ENCODE data around the gene PSTPIP2.
"Not testable (repeated sequence)": the region's sequence is repeated elsewhere in the genome, so short reads cannot be mapped to it uniquely, and the experiment has no call there.

Gene PSTPIP2

GRCh38 chr18:46035696-46036680 is 36.1 kb downstream of the PSTPIP2 start:
- DNase-seq (ENCODE audit: low read depth), result no peak

GRCh38 chr18:46034230-46034629 is 37.8 kb downstream of the PSTPIP2 start:
- DNase-seq (ENCODE audit: low read depth), result no peak

GRCh38 chr18:46031741-46032140 is 40.3 kb downstream of the PSTPIP2 start:
- no peak for DNase-seq (ENCODE audit: low read depth)

GRCh38 chr18:46028536-46028891 is 43.5 kb downstream of the PSTPIP2 start:
- no peak for DNase-seq (ENCODE audit: low read depth)

DNA sequence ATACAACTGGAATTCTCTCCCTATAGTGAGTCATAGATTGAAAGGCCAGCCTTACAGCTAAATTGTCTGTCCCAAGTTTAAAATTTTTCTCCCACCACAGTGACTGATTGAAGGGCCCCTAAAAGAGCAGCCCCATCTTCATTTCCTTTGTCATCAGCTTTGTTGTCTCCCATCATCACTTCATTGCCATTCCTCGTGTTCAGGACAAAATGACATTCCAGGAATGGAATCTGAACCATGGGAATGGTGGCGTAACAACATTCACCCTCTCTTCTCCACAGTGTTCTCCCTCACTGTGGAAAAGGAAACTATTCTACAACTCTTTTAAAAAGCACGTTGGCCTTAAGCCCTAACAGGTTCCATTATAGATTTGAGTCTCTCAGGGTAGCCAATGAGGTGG is 52.1 kb downstream of the PSTPIP2 start:
- no peak for DNase-seq (ENCODE audit: low read depth)

- no peak for DNase-seq (ENCODE audit: low read depth)
Observed at GRCh38 chr18:46013484-46014189, 58.4 kb downstream of the PSTPIP2 start.

DNA sequence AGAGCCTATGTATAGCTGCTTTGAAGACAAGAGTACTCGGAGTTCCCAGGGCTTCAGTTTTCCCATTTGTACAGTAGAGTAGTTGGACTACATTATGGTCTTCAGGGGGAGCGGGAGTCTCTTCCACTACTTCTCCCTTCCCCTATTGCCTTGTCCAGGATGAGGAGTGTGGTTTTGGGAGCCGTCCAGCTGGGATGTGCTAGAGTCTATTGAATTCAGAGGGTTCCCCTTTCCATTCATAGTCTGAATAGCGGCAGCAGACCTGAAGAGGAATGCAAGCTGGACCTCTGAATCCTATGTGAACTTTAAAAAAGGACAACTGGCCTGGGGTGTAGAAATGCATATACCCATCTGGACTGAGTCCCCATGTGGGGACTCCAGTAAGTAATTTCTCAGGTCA is 61.4 kb downstream of the PSTPIP2 start:
- DNase-seq (ENCODE audit: low read depth), result no peak

DNA sequence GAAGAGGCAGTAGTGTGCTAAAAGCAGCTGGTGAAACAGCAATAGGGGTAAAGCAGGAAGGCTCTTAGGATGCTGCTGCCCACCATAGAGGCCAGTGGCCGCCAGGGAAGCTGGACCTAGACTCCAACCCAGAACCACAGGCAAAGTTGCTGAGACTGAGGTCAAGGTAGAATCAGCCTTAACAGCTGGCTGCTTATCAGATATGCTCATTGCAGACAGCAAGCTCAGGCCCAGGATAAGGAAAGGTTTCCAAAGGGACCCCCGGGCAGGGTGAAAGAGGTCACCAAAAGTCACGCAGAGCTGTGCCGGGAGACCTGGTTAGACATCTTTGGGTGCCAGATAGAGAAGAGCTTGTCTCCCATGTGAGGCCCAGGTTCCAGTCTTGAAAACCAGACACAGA is 62.0 kb downstream of the PSTPIP2 start:
- DNase-seq (ENCODE audit: low read depth), result no peak

DNA sequence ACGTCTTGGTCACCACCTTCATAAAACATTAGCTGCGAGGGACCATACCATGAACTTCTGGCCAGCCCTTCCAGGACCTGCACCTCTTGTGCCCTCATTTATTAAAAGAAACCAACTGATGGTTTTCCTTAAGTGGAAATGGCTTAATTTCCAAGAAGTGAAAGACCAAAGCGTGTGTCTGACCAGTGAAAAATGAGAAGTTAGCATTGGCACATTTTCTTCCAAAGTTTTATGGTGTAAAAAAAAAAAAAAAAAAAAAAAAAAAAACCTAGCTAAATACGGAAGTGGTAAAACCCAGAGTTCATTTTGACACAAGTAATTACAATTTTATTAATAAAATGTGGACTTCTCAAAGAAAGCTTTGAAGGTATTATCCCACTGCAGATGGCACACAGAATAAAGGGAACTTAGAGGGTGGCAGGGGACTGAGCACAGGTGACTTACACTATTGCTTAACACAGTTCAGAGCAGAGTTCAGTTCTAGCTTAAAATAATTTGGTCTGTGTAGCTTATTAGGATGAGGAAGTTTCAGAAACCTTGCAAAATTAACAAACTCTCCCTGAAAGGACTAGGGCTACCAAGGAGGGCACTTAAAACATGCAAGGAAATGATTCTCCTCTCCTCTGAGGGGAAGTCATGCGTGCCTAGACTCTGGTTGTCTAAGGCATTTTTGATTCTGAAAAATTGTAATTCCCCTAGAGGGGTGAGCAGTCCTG is 62.8 kb downstream of the PSTPIP2 start:
- no peak for DNase-seq (ENCODE audit: low read depth)

- no peak for DNase-seq (ENCODE audit: low read depth)
Observed at GRCh38 chr18:46008531-46008930, 63.5 kb downstream of the PSTPIP2 start.

DNA sequence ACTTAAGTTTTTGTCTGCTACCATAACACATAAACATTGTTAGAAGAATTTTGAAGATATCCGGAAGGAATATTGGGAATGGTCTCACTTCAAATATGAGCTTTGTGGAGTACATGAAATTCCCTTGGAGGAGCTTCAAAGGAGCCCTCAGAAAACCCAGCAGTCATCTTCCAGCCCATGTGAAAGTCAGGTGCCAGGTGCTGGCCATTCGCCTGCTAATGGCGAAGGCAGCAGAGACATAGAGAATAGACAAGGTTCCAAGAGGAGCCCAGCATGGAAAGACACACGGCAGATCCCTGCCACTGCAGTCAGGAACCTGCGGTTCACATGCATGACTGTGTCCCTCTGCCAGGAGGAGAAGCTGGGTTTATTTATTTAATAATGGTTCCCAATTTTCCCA is 64.9 kb downstream of the PSTPIP2 start:
- no peak for DNase-seq (ENCODE audit: low read depth)

DNA sequence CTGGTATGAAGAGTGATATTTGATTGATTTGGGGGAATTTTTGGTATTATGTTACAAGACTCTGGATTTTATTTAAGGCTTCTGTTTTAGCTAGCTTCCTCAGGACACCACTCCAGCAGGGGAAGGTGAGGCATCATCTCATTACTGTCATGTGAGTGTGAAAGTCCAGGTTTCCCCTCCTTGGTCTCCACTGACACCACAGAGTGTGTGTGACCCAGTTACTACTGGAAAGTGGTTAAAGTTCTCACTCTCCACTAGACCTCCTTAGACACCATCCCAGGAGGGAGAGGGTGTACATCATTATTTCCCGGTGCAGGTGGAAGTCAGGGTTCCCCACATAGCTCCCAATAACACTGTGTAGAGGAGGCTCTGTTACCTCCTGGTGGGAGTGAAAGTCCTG is 69.1 kb downstream of the PSTPIP2 start:
- DNase-seq (ENCODE audit: low read depth), result no peak

DNA sequence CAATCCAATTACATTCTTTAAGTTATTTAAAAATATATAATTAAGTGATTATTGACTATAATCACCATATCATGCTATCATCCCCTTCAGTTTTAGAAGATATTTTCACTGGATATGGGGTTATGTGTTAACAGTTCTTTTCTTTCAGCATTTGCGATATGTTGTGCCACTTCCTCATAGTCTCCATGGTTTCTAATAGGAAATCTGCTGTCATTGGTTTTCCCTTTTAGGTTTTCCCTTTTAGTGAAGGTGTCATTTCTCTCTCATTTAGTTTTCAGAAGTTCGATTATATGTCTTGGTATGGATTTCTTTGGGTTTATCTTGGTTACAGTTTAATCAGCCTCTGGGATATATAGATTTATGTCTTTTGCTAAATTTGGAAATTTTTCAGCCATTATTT is 70.2 kb downstream of the PSTPIP2 start:
- DNase-seq (ENCODE audit: low read depth), result no peak

- DNase-seq (ENCODE audit: low read depth), result no peak
Observed at GRCh38 chr18:46001074-46001473, 71.0 kb downstream of the PSTPIP2 start.

- no peak for DNase-seq (ENCODE audit: low read depth)
Observed at GRCh38 chr18:45999536-45999935, 72.5 kb downstream of the PSTPIP2 start.

GRCh38 chr18:45998244-45998643 is 73.8 kb downstream of the PSTPIP2 start:
- DNase-seq (ENCODE audit: low read depth), result no peak

DNA sequence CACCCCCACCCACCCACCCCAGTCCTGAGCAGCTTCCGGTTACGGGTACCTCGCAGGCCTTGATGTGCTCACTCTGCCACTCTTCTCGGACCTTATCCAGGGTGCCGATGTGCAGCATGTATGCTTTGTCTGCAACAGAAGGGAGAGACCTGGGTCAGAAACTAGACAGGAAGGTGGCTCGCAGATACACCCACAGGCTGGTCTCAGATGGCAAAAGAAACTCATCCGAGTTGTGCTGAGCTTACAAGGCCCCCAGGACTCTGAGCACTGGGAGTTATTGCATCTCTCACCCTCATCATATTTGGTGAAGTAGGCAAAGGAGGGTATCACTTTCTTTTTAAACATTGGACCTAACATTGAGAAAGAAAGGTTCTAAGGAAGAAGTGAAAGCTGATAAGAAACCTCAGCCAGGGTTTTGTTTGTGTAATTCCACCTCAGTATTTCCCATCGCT is 74.3 kb downstream of the PSTPIP2 start:
- DNase-seq (ENCODE audit: low read depth), result no peak

DNA sequence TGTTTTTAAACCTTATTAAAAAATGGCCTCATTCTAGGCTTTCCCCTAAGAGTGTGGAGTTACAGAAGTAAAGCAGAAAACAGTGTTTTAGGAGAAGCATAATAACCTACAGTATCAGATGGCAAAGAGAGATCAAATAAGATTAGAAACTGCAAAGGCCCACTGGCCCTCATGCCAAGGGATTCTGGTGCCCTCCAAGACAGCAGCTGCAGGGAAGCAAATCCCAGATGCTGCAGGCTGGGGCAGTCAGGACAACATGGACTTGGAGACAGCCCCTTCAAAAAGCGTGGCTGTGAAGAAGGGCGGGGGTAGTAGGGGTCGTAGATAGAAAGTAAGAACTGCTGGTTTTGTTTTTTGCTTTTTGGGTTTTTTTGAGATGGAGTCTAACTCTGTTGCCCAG is 76.6 kb downstream of the PSTPIP2 start:
- DNase-seq (ENCODE audit: low read depth), result no peak

DNA sequence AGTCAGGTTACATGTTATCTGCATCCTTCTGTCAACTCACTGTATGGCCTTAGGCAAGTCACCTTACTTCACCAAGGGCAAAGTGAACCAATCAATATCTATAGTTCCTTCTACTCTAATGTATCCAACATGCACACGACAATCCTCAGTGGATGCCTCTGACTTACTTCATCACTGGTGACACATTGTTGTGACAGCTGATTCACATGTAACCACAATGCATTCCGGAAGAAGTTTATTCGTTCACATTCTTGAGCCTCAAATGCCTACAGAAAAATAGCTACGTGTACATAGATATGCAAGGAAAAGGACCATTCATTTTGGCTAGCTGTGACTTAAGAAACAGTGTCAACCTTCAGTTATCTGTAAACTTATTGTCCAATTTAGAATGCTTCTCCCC is 78.6 kb downstream of the PSTPIP2 start:
- DNase-seq (ENCODE audit: low read depth), result no peak

DNA sequence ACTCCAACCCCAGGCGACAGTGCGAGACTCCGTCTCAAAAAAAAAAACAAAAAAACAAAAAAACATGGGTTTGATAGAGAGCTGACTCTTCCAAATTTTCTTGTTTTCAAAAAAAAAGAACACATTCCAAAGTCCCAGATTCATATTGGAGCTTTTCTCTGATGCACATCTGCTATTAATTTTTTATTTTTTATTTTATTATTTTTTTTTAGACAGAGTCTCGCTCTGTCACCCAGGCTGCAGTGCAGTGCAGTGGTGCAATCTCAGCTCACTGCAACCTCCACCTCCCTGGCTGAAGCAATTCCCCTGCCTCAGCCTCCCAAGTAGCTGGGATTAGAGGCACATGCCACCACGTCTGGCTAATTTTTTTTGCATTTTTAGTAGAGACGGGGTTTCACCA is 79.5 kb downstream of the PSTPIP2 start:
- not testable (repeated sequence) for DNase-seq (ENCODE audit: low read depth)

- no peak for DNase-seq (ENCODE audit: low read depth)
Observed at GRCh38 chr18:45991788-45992187, 80.3 kb downstream of the PSTPIP2 start.

DNA sequence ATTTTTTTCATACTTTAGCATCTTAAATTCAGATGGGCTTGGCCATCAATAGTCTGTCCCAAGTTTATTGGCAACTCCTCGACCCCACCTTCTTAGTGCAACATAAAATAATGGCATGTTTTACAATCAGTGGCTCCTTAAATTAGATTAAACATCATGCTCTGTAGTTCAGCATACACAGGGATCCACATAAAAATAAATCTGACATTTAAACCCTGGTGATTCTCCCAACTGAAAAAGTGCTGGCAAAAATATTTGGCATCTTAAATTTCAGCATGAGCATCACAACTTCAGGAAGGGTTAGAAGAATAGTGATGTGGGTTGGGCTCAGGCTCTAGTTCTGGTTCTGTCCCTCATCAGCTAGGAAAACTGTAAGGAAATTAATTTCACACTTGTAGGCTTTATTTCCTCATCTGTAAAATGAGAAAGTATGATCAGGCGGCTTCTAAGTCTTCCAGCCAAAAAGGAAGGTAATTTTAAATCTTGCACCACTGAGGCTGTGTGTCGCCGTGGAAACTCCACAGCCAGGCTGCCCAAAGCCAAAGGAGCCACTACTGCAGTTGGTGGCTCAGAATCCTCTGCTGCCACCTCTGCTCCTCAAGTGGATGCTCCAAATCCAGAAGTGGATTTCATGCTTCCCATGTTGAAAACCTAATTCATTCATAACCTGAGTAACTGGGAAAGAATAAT is 87.4 kb downstream of the PSTPIP2 start:
- DNase-seq (ENCODE audit: low read depth), result no peak

All from activated gamma-delta T cell treated with anti-CD3 and anti-CD28 coated beads, Interleukin-2, amount 50 U/mL, for 16 hours (primary cell).